ENCODE measurements around the gene ZNF90.

ZNF90 gene

GRCh38 chr19:20153281-20153680 lies 75.5 kb downstream of the ZNF90 start:
- H3K27ac ChIP-seq = no peak overlapping the region
- POLR2A ChIA-PET (ENCODE audit: low non-redundant PET) = no interaction called here
- CTCF ChIA-PET = no interaction called here
- DNase-seq (ENCODE audit: low spot score) = no peak
- no peak for TF ChIP-seq CTCF (conservative IDR thresholded peaks at IDR 0.05; ENCODE audit: low read depth)

- no peak for DNase-seq (ENCODE audit: low spot score)
- ChIA-PET POLR2A (ENCODE audit: low non-redundant PET) (no interaction called here), CTCF (no interaction called here)
- H3K27ac ChIP-seq = no peak overlapping the region
- TF ChIP-seq CTCF (conservative IDR thresholded peaks at IDR 0.05; ENCODE audit: low read depth) = no peak
Observed at GRCh38 chr19:20154636-20155035, 76.8 kb downstream of the ZNF90 start.

- no peak for DNase-seq (ENCODE audit: low spot score)
- ChIA-PET POLR2A (ENCODE audit: low non-redundant PET) (no interaction called here), CTCF (no interaction called here)
- TF ChIP-seq CTCF (conservative IDR thresholded peaks at IDR 0.05; ENCODE audit: low read depth) = no peak
- H3K27ac ChIP-seq = no peak overlapping the region
Observed at GRCh38 chr19:20162821-20163220, 85.0 kb downstream of the ZNF90 start.

- no peak for DNase-seq (ENCODE audit: low spot score)
- no peak overlapping the region for H3K27ac ChIP-seq
- ChIA-PET POLR2A (ENCODE audit: low non-redundant PET) (no interaction called here), CTCF (no interaction called here)
- no peak for TF ChIP-seq CTCF (conservative IDR thresholded peaks at IDR 0.05; ENCODE audit: low read depth)
Observed at GRCh38 chr19:20164456-20164855, 86.7 kb downstream of the ZNF90 start.

- TF ChIP-seq CTCF (conservative IDR thresholded peaks at IDR 0.05; ENCODE audit: low read depth) = no peak
- ChIA-PET POLR2A (ENCODE audit: low non-redundant PET) (no interaction called here), CTCF (no interaction called here)
- no peak overlapping the region for H3K27ac ChIP-seq
- no peak for DNase-seq (ENCODE audit: low spot score)
Observed at GRCh38 chr19:20165971-20166592, 88.3 kb downstream of the ZNF90 start.

- peak; percentile 77 for DNase-seq (ENCODE audit: low spot score)
- no peak for TF ChIP-seq CTCF (conservative IDR thresholded peaks at IDR 0.05; ENCODE audit: low read depth)
- H3K27ac ChIP-seq = peak within 1 kb of the TSS; percentile 72
- ChIA-PET CTCF (no interaction called here), POLR2A (ENCODE audit: low non-redundant PET) (no interaction called here)
Observed at GRCh38 chr19:20167020-20167644, 89.3 kb downstream of the ZNF90 start, which contains the start of gene ZNF486. ZNF486 (plus strand) TSS chr19:20167214; CDS start chr19:20167331, 117 bp downstream.
